Measurements from ENCODE around the gene EEPD1.
"Not testable (repeated sequence)": the region's sequence is repeated elsewhere in the genome, so short reads cannot be mapped to it uniquely, and the experiment has no call there.

Gene EEPD1

GRCh38 chr7:36152756-36153570, at the start of gene EEPD1:
Gene EEPD1 (plus strand): TSS chr7:36153254. CDS start chr7:36154325, 1,071 bp downstream.
- DNase-seq (ENCODE audit: low read depth, low spot score): peak; percentile 99
- H3K9me3 ChIP-seq (ENCODE audit: insufficient read depth, low read length): peaks cover 9% of the 10 kb centered on the region; the same call in 1 of the 2 replicates
- H3K36me3 ChIP-seq (ENCODE audit: insufficient read depth, insufficient read length, low read length): peaks cover 13% of the 10 kb centered on the region
- H3K4me1 ChIP-seq (ENCODE audit: insufficient read depth, insufficient read length): peaks cover 12% of the 10 kb centered on the region
- peak within 1 kb of the TSS; percentile 65 for H3K4me3 ChIP-seq (ENCODE audit: insufficient read length, low read depth)
- TF ChIP-seq SUZ12 (IDR thresholded peaks at IDR 0.05; ENCODE audit: extremely low read depth, insufficient read depth, insufficient read length) (no peak), YY1 (IDR thresholded peaks at IDR 0.05; ENCODE audit: insufficient read depth, insufficient read length) (no peak), ZNF274 (IDR thresholded peaks at IDR 0.05; ENCODE audit: low read depth, low read length) (no peak)
- H3K9ac ChIP-seq (ENCODE audit: insufficient read length, low read depth): peak within 1 kb of the TSS; percentile 82
- peaks cover 40% of the 10 kb centered on the region for H3K27me3 ChIP-seq (ENCODE audit: insufficient read depth, insufficient read length)

- no peak overlapping the region for H3K4me3 ChIP-seq (ENCODE audit: insufficient read length, low read depth)
- no peaks in the 10 kb centered on the region for H3K27me3 ChIP-seq (ENCODE audit: insufficient read depth, insufficient read length)
- DNase-seq (ENCODE audit: low read depth, low spot score): no peak
- no peak overlapping the region for H3K9ac ChIP-seq (ENCODE audit: insufficient read length, low read depth)
- peaks cover 10% of the 10 kb centered on the region; the same call in 1 of the 2 replicates for H3K9me3 ChIP-seq (ENCODE audit: insufficient read depth, low read length)
- no peak for TF ChIP-seq SUZ12 (IDR thresholded peaks at IDR 0.05; ENCODE audit: extremely low read depth, insufficient read depth, insufficient read length)
- TF ChIP-seq ZNF274 (IDR thresholded peaks at IDR 0.05; ENCODE audit: low read depth, low read length): no peak
- TF ChIP-seq YY1 (IDR thresholded peaks at IDR 0.05; ENCODE audit: insufficient read depth, insufficient read length): no peak
- no peaks in the 10 kb centered on the region for H3K4me1 ChIP-seq (ENCODE audit: insufficient read depth, insufficient read length)
- no peaks in the 10 kb centered on the region for H3K36me3 ChIP-seq (ENCODE audit: insufficient read depth, insufficient read length, low read length)
Measured at GRCh38 chr7:36103837-36104561, 49.1 kb upstream of the EEPD1 start.

GRCh38 chr7:36106972-36107908, 45.8 kb upstream of the EEPD1 start:
- not testable (repeated sequence) for H3K27me3 ChIP-seq (ENCODE audit: insufficient read depth, insufficient read length); DNase-seq (ENCODE audit: low read depth, low spot score); H3K4me1 ChIP-seq (ENCODE audit: insufficient read depth, insufficient read length); H3K4me3 ChIP-seq (ENCODE audit: insufficient read length, low read depth); H3K9ac ChIP-seq (ENCODE audit: insufficient read length, low read depth); H3K36me3 ChIP-seq (ENCODE audit: insufficient read depth, insufficient read length, low read length)
- peaks cover 10% of the 10 kb centered on the region; the same call in 1 of the 2 replicates for H3K9me3 ChIP-seq (ENCODE audit: insufficient read depth, low read length)

- DNase-seq (ENCODE audit: low read depth, low spot score): no peak
- H3K27me3 ChIP-seq (ENCODE audit: insufficient read depth, insufficient read length): no peaks in the 10 kb centered on the region
- no peak overlapping the region for H3K4me3 ChIP-seq (ENCODE audit: insufficient read length, low read depth)
- TF ChIP-seq SUZ12 (IDR thresholded peaks at IDR 0.05; ENCODE audit: extremely low read depth, insufficient read depth, insufficient read length) (no peak), YY1 (IDR thresholded peaks at IDR 0.05; ENCODE audit: insufficient read depth, insufficient read length) (no peak), ZNF274 (IDR thresholded peaks at IDR 0.05; ENCODE audit: low read depth, low read length) (no peak)
- no peaks in the 10 kb centered on the region for H3K4me1 ChIP-seq (ENCODE audit: insufficient read depth, insufficient read length)
- H3K36me3 ChIP-seq (ENCODE audit: insufficient read depth, insufficient read length, low read length): no peaks in the 10 kb centered on the region
- no peak overlapping the region for H3K9ac ChIP-seq (ENCODE audit: insufficient read length, low read depth)
- H3K9me3 ChIP-seq (ENCODE audit: insufficient read depth, low read length): peaks cover 10% of the 10 kb centered on the region; the same call in 1 of the 2 replicates
Measured at GRCh38 chr7:36107926-36108631, 45.0 kb upstream of the EEPD1 start.

GRCh38 chr7:36109013-36109627, 43.9 kb upstream of the EEPD1 start:
- no peak for DNase-seq (ENCODE audit: low read depth, low spot score)
- H3K9ac ChIP-seq (ENCODE audit: insufficient read length, low read depth): no peak overlapping the region
- peaks cover 10% of the 10 kb centered on the region; the same call in 1 of the 2 replicates for H3K9me3 ChIP-seq (ENCODE audit: insufficient read depth, low read length)
- H3K36me3 ChIP-seq (ENCODE audit: insufficient read depth, insufficient read length, low read length): no peaks in the 10 kb centered on the region
- no peak for TF ChIP-seq YY1 (IDR thresholded peaks at IDR 0.05; ENCODE audit: insufficient read depth, insufficient read length)
- TF ChIP-seq ZNF274 (IDR thresholded peaks at IDR 0.05; ENCODE audit: low read depth, low read length): no peak
- no peak for TF ChIP-seq SUZ12 (IDR thresholded peaks at IDR 0.05; ENCODE audit: extremely low read depth, insufficient read depth, insufficient read length)
- H3K4me1 ChIP-seq (ENCODE audit: insufficient read depth, insufficient read length): no peaks in the 10 kb centered on the region
- no peaks in the 10 kb centered on the region for H3K27me3 ChIP-seq (ENCODE audit: insufficient read depth, insufficient read length)
- no peak overlapping the region for H3K4me3 ChIP-seq (ENCODE audit: insufficient read length, low read depth)

GRCh38 chr7:36110584-36110983, 42.5 kb upstream of the EEPD1 start:
- DNase-seq (ENCODE audit: low read depth, low spot score): no peak
- Histone ChIP-seq H3K4me3 (ENCODE audit: insufficient read length, low read depth) (no peak overlapping the region), H3K9me3 (ENCODE audit: insufficient read depth, low read length) (peaks cover 10% of the 10 kb centered on the region; the same call in 1 of the 2 replicates), H3K4me1 (ENCODE audit: insufficient read depth, insufficient read length) (no peaks in the 10 kb centered on the region), H3K9ac (ENCODE audit: insufficient read length, low read depth) (no peak overlapping the region), H3K36me3 (ENCODE audit: insufficient read depth, insufficient read length, low read length) (no peaks in the 10 kb centered on the region), H3K27me3 (ENCODE audit: insufficient read depth, insufficient read length) (no peaks in the 10 kb centered on the region)
- TF ChIP-seq YY1 (IDR thresholded peaks at IDR 0.05; ENCODE audit: insufficient read depth, insufficient read length) (no peak), SUZ12 (IDR thresholded peaks at IDR 0.05; ENCODE audit: extremely low read depth, insufficient read depth, insufficient read length) (no peak), ZNF274 (IDR thresholded peaks at IDR 0.05; ENCODE audit: low read depth, low read length) (no peak)
